ENCODE results near the gene ZNF335.
"Not testable (repeated sequence)": the region's sequence is repeated elsewhere in the genome, so short reads cannot be mapped to it uniquely, and the experiment has no call there.

Gene ZNF335

DNA sequence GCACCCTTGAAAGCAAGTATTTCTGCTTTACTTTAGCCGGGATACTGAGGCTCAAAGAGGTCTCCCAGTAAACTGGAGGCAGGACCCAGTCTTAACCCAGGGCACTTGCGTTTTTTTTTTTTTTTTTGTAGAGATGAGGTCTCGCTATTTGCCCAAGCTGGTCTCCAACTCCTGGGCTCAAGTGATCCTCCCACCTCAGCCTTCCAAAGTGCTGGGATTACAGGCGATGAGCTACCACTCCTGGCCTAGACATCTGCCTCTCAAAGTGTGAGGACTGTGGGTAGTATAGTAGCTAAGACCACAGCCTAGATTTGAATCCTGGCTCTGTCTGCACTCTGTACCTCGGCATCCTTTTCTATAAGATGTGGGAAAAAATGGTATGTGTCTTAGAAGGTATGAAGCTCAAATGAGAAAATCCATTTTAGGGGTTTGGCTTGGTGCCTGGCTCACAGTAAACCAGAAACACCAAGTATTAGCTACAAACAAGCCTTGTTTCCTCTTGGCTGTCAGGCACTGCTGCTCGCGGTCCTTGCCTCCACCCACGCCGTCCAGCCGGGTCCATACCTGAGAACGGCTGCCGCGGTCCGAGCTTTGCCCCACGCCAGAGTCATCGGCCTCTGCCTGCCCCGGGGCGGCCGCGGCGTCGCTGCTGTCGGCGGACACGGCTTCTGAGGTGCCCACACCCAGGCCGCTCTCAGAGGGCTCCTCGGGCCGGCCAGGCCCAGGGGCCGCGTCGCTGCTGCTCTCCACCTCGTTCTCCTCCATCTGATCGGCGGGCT is 1.2 kb downstream of the ZNF335 start:
- no peak for DNase-seq (ENCODE audit: low read depth in 3 of 3)

- no peak for DNase-seq (ENCODE audit: low read depth in 3 of 3)
These were observed 2.0 kb downstream of the ZNF335 start for GRCh38 chr20:45969712-45970634.

DNA sequence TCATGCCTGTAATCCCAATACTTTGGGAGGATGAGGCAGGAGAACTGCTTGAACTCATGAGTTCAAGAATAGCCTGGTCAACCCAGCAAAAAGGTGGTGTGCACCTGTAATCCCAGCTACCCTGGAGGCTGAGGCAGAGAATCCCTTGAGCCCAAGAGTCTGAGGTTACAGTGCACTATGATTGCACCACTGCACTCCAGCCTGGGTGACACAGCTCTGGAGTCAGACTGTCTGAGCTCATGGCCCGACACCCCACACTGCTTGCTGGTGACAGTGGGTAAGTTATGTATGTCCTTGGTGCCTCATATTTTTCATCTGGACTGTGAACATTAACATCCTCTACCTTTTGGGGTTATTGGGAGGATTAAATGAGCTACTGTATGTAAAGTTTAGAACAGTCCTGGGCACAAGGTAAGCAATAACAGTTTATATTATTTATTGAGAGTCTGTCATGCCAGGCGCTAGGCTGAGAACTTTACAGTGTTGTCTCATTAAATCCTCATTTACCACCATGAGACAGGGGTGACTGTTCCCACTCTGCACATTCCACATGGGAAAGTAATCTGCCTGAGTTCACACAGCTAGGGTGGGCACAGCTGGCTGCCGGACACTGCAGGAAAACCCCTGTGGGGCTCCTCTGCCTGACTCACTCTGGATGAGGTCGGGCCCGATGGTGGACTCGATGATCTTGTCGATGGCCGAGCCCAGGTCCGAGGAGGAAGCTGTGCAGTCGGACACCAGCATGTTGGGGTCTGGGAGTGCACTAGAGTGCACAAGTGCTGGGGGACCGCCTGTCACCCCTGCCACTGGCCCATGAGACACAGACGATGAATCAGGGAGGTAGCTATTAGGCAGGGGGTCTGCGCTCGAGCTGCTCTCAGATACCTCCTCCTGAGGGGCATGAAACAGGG is 2.9 kb downstream of the ZNF335 start:
- DNase-seq (ENCODE audit: low read depth in 3 of 3) = no peak

DNA sequence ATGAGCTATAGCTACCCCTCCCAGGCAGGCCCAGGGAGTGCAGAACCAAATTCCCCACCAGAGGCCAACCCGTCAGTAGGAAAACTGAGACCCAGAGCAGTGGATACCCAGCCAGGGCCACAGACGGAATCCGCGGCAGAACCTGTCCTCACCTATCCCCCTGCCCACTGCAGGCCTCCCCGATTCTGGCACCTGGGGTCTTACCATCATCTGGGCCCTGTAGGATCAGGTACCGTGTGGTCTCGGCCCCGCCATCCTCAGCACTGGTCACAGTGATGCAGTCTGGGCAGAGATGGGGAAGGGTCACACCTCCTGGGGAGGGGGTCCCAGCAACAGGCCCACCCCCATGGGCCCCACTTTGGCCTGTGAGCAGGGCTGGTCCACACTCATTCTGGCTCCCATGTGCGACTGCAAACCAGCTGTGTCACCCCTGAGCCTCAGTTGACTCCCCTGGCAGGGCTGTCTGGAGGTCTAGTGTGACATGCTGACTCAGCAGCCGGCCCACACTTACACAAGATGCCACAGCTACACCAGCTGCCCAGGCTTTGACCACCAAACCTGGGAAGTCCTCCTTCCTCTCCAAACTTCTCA is 3.8 kb downstream of the ZNF335 start:
- DNase-seq (ENCODE audit: low read depth in 3 of 3) = no peak

- no peak for DNase-seq (ENCODE audit: low read depth in 3 of 3)
These were observed 4.4 kb downstream of the ZNF335 start for GRCh38 chr20:45967551-45968080.

- DNase-seq (ENCODE audit: low read depth in 3 of 3) = no peak
These were observed 6.6 kb downstream of the ZNF335 start for GRCh38 chr20:45965169-45966002.

- DNase-seq (ENCODE audit: low read depth in 3 of 3) = no peak
These were observed 8.0 kb downstream of the ZNF335 start for GRCh38 chr20:45964006-45964400.

GRCh38 chr20:45963059-45964005 is 8.7 kb downstream of the ZNF335 start:
- DNase-seq (ENCODE audit: low read depth in 3 of 3) = no peak

DNA sequence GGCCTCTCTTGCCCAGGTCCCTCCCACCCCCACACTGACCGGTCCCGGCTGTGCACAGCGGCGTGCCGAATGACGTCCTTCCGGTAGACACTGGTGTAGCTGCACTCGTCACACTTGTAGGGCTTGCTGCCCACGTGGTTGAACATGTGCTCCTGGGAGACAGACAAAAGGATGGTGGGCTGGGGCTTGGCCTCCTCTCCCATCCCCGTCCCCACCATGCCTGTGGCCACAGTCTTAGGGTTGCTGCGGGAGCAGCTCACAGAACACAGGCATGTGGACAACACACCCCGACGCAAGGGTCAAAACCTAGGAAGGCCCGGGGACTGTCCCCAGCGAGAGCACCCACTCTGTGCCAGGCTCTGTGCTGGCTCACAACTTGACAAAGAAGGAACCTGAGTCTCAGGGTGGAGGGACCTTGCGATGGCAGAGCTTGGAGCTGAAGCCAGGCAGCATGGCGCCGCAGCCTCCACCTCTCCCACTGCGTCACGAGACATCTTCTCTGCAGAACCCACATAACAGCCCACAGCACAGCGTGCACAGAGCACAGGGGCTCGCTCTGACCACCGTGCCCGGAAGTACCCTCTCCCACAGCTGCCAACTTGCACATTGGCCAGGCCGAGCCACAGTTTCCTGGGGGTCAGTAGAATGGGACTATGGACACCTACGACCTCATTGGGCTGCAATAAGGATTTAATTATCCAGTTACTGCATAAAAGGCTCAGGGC is 9.8 kb downstream of the ZNF335 start:
- no peak for DNase-seq (ENCODE audit: low read depth in 3 of 3)

DNA sequence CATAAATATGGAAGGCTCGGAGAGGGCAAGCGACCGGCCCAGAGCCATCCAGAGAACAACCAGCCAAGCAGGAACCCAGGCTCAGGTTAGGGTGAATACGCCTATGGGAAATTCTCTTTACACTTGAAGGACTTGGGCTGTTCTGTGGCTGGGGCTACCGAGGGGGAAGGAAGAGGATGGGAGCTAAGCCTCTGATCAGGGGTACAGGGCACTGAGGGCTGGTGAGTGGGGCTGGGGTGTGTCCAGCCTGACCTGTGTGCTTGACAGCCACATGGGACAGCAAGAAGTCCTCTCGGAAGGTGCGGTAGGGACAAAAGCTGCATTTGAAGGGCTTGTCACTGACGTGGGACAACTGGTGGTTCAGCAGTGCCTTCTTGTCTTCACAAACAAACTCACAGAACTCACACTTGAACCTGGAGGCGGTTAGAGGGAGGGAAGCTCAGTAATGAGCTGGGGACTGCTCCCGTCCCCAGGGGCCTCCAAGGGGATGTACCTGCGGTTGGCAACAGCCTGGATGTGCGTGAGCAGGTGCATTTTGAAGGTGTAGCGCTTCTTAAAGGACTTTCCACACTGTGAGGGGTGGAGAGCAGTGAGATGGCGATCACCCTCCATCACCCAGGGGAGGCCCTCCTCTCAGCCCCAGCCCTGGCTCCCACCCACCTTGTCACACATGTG is 11.9 kb downstream of the ZNF335 start:
- no peak for DNase-seq (ENCODE audit: low read depth in 3 of 3)

DNA sequence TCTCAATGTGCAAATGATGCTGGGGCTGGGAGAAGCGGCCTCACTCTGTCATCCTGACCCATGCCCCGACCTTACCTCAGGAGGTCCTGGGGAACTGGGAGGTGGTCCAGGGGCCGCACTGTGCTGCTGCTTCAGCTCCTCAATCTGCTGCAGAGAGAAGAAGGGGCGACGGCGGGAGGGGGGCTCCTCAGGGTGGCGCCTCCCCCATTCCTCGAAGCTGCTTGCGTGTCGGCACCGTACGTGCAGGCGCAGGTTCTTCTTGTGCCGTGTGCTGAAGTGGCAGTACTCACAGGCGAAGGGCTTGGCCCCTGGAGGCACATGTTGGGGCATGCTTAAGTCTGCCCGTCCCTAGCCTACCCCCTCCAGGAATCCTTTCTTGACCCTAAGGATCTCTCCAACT is 12.9 kb downstream of the ZNF335 start:
- DNase-seq (ENCODE audit: low read depth in 3 of 3) = no peak

DNA sequence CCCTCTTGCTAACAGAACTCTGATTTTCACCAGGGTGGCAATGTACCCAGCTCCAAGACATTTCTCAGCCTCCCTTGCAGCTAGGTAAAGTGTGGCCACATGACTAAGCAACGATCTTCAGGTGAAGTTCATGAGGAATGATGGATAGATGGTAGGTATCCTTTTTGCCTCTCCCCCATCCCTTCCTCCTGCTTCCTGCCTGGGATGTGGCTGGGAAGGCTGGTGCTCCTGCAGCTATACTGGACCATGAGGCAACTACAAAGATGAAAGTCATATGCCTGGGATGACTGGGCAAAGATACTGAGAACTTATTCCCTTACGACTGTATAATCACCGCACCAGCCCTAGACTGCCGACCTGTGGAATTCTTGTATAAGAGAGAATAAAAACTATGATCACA is 13.4 kb downstream of the ZNF335 start:
- no peak for DNase-seq (ENCODE audit: low read depth in 3 of 3)

- DNase-seq (ENCODE audit: low read depth in 3 of 3) = no peak
These were observed 14.7 kb downstream of the ZNF335 start for GRCh38 chr20:45957021-45957941.

- DNase-seq (ENCODE audit: low read depth in 3 of 3) = not testable (repeated sequence)
These were observed 15.7 kb downstream of the ZNF335 start for GRCh38 chr20:45956326-45956725.

DNA sequence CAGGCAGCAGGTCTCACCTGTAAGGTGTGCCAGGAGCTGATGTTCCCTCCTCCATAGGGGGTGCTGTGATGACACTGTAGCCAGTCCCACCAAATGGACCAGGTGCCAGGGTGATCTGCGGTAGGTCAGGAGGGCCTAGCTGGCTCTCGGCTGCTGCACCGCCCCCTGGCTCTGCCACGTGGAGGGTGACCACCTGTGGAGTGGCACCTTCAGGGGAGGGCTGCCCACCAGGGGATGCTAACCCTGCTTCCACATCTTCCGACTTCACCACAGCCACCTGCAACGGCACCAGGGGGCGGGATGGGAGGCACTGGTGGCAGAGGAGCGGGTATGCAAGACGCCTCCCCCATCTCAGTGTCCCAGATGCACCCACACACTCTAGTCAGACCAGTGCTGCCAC is 18.3 kb downstream of the ZNF335 start:
- no peak for DNase-seq (ENCODE audit: low read depth in 3 of 3)

DNA sequence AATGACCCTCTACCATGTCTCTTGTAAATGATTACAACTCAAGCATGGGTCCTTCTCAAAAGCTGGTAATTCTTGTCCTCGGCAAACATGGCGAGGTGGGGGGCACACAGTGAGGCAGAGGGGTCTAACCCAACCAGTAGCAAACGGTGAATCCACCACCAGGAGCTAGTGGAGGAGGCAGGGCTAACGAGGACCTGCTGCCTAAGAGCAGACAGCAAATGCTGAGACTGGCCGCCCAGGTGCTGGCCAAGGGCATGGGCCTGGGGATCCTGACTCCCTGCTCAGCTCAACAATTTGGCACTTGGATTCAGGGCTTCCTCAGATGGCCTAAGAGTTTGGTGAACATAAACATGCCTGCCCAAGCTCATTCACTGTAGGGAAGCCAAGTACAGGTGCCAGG is 19.1 kb downstream of the ZNF335 start:
- DNase-seq (ENCODE audit: low read depth in 3 of 3) = no peak

Data from stimulated activated CD4-positive, alpha-beta T cell treated with anti-CD3 and anti-CD28 coated beads, TNF-alpha, amount 100 ng/mL, for 4 hours (primary cell).